ENCODE measurements around the gene KRTAP10-2.

DNA sequence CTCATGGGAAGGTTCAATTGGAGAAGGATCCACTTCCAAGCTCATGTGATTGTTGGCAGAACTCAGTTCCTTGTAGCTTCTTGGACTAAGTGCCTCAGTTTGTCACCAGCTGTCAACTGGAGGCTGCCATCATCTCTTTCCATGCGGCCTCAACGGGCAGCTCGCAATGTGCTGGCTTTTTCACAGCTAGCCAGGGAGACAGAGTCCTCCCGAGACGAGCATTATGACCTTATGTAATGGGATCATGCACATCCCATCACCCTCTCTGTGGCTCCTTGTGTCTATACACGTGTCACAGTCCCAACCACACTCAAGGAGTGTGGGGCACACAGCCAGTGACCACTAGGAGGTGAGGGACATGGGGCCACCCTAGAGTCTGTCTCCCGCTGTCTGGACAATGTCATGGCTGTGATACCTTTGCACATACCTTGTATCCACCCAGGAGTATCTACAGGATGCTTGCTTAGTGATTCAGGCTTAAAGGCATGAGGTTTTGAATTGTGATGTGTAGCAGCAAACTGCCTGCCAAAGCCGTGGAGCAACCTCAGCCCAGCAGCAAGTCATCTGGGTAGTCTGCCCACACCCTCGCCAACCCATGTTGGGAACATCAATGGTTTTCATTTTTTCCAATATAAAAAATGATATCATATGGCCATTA, 44.9 kb upstream of the KRTAP10-2 start:
- TF ChIP-seq CTCF (IDR thresholded peaks at IDR 0.05) (no peak), POLR2A (IDR thresholded peaks at IDR 0.05) (no peak)
